Aortic smooth muscle cell (primary cell): ENCODE measurements around the gene MRGPRE. TPM values are rescaled to one million over a fixed set of nuclear protein-coding genes. Genes with fewer than 3 reads are reported as not detected.

Source experiments
- total RNA-seq: library from RNA; depleted of rRNA; stranded (reverse); fragments of >200 nt; gene quantifications from 2 replicates; pipeline ENCODE4 v1.2.3, GENCODE V29; 2014

Gene MRGPRE, protein sequence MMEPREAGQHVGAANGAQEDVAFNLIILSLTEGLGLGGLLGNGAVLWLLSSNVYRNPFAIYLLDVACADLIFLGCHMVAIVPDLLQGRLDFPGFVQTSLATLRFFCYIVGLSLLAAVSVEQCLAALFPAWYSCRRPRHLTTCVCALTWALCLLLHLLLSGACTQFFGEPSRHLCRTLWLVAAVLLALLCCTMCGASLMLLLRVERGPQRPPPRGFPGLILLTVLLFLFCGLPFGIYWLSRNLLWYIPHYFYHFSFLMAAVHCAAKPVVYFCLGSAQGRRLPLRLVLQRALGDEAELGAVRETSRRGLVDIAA
- 0.12 and 0.13 TPM in 2 replicates for total RNA-seq

DNA sequence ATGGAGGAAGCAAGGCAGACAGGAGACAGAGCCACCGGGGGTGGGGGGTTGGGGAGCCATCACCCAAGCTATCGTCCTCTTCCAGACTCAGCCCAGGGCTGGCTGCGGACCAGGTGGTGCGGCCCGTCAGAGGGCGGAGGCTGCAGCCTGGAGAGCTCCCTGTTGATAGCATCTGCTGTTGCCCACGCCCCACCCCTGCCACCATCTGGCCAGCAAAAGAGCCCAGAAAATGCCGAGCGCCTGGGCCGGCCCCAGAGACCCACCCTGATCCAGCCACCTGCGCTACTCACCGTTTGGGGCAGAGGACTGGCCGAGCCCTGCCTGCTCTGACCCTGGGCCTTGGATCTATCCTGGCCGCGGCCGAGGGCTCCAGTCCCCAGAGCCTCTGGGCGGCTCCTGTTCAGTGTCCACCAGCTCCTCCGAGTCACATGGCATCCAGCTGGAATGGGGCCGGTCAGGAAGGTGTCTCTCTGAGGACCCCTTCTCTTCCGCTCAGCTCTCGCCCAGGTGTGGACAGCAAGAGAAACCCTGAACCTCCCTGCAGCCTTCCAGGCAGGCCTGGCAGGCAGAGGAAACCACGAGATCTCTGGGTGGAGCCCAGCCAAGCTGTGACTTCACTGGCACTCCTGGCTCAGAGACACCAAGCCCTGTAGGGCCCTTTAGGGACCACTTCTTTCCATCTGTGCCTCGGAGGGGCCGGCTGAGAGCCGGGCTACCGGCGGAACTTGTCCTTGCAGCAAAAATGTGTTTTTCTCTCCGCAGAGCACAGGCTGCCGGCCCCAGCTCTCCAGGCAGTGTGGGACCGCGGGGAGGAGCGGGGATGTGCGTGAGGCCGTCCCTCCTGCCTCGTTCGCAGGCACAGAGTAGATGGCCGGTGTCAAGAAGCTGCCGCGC lies at the start of gene MRGPRE:
Gene MRGPRE, minus strand, starts transcription at position 567 of the 894 bp plus-strand sequence. CDS start 3,618 bp downstream, outside the sequence.

DNA sequence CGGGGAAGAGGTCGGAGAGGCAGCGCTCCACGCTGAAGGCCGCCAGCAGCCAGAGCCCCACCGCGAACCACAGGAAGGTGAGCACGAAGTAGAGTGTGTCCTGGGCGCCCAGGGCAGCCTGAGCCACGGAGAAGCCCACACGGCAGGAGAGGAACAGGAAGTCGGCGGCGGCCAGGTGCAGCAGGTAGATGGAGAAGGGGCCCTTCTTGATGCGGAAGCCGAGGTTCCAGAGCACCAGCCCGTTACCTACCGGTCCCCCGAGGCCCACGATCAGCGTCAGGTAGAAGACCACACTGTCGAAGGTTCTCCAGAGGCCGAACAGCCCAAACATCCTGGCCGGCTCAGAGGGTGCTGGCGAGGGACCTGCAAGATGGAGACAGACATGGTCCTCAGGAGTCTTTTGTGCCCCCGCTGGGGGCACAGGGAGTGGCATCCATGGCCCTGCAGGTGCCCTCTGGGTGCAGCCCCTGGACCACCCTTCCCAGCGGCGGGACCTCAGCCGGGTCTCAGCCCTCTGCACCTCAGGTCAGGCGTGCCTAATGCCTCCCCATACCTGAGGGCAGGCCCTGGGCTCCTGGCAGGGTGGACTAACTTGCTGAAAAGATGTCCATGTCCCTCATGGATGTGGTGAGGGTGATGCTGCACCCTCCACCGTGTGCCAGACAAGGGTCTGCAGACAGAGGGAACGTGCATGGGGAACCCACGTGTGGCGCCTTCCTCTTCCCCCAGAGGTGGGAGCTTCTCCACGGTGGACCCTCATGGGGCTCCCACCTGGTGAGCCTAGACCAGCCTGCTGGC lies 13.5 kb downstream of the MRGPRE start, which contains the start of gene MRGPRG:
Gene MRGPRG, minus strand, starts transcription at position 331 of the 798 bp plus-strand sequence. Its CDS starts 0 bp downstream, at position 331.

Other genes with a start within 250 kb of the MRGPRE start
- 162 and 164 TPM in 2 replicates for gene NAP1L4, start 240.1 kb downstream of the MRGPRE start, total RNA-seq
- gene CARS1, start 175.0 kb downstream of the MRGPRE start, total RNA-seq, result 49.3 and 54.2 TPM in 2 replicates
- 41.7 and 49.4 TPM in 2 replicates for gene OSBPL5, start 67.1 kb downstream of the MRGPRE start, total RNA-seq
- gene MRGPRG, start 13.6 kb downstream of the MRGPRE start, total RNA-seq, result not detected in 2 replicates
- 11.1 and 13.7 TPM in 2 replicates for gene ZNF195, start 146.7 kb upstream of the MRGPRE start, total RNA-seq